Measurements from ENCODE around the gene CRTC3.

GRCh38 chr15:90633360-90633759 is 103.6 kb downstream of the CRTC3 start:
- no peak for TF ChIP-seq POLR2A (IDR thresholded peaks at IDR 0.05)
- TF ChIP-seq CTCF (IDR thresholded peaks at IDR 0.05) = no peak

Data from Peyer's patch (tissue), 4 donors.